ENCODE data around the gene CD28.

The CD28 gene

GRCh38 chr2:203730883-203731282 is 24.4 kb downstream of the CD28 start:
- no peak for TF ChIP-seq TAF1 (IDR thresholded peaks at IDR 0.05; ENCODE audit: low read depth)
- TF ChIP-seq FOXM1 (IDR thresholded peaks at IDR 0.05; ENCODE audit: borderline replicate concordance, low read depth), result no peak
- no peak for TF ChIP-seq EGR1 (IDR thresholded peaks at IDR 0.05)
- TF ChIP-seq EP300 (IDR thresholded peaks at IDR 0.05; ENCODE audit: borderline replicate concordance), result no peak
- no peak for TF ChIP-seq USF1 (IDR thresholded peaks at IDR 0.05)
- TF ChIP-seq ZBTB7A (IDR thresholded peaks at IDR 0.05; ENCODE audit: low read depth), result no peak
- no peak for TF ChIP-seq TEAD4 (IDR thresholded peaks at IDR 0.05)
- no peak for TF ChIP-seq CREB1 (IDR thresholded peaks at IDR 0.05; ENCODE audit: low read depth)
- TF ChIP-seq MAX (IDR thresholded peaks at IDR 0.05), result no peak
- no peak for TF ChIP-seq REST (IDR thresholded peaks at IDR 0.05; ENCODE audit: low read depth)
- no peak for TF ChIP-seq YY1 (IDR thresholded peaks at IDR 0.05; ENCODE audit: low read depth)
- TF ChIP-seq RAD21 (IDR thresholded peaks at IDR 0.05; ENCODE audit: low read depth), result no peak
- no peak for TF ChIP-seq NFIC (IDR thresholded peaks at IDR 0.05)
- TF ChIP-seq TCF12 (IDR thresholded peaks at IDR 0.05; ENCODE audit: low read depth), result no peak
- TF ChIP-seq CEBPB (IDR thresholded peaks at IDR 0.05), result no peak

GRCh38 chr2:203732092-203732952 is 25.9 kb downstream of the CD28 start:
- TF ChIP-seq YY1 (IDR thresholded peaks at IDR 0.05; ENCODE audit: low read depth), result no peak
- TF ChIP-seq TCF12 (IDR thresholded peaks at IDR 0.05; ENCODE audit: low read depth), result no peak
- no peak for TF ChIP-seq NFIC (IDR thresholded peaks at IDR 0.05)
- no peak for TF ChIP-seq FOXM1 (IDR thresholded peaks at IDR 0.05; ENCODE audit: borderline replicate concordance, low read depth)
- no peak for TF ChIP-seq RAD21 (IDR thresholded peaks at IDR 0.05; ENCODE audit: low read depth)
- no peak for TF ChIP-seq EP300 (IDR thresholded peaks at IDR 0.05; ENCODE audit: borderline replicate concordance)
- no peak for TF ChIP-seq TEAD4 (IDR thresholded peaks at IDR 0.05)
- no peak for TF ChIP-seq USF1 (IDR thresholded peaks at IDR 0.05)
- no peak for TF ChIP-seq EGR1 (IDR thresholded peaks at IDR 0.05)
- TF ChIP-seq ZBTB7A (IDR thresholded peaks at IDR 0.05; ENCODE audit: low read depth), result no peak

GRCh38 chr2:203732953-203733510 is 26.6 kb downstream of the CD28 start:
- no peak for TF ChIP-seq YY1 (IDR thresholded peaks at IDR 0.05; ENCODE audit: low read depth)
- TF ChIP-seq CREB1 (IDR thresholded peaks at IDR 0.05; ENCODE audit: low read depth), result no peak
- TF ChIP-seq TEAD4 (IDR thresholded peaks at IDR 0.05), result no peak
- no peak for TF ChIP-seq USF1 (IDR thresholded peaks at IDR 0.05)
- no peak for TF ChIP-seq FOXM1 (IDR thresholded peaks at IDR 0.05; ENCODE audit: borderline replicate concordance, low read depth)
- TF ChIP-seq EP300 (IDR thresholded peaks at IDR 0.05; ENCODE audit: borderline replicate concordance), result no peak
- no peak for TF ChIP-seq RAD21 (IDR thresholded peaks at IDR 0.05; ENCODE audit: low read depth)
- TF ChIP-seq EGR1 (IDR thresholded peaks at IDR 0.05), result no peak
- TF ChIP-seq TAF1 (IDR thresholded peaks at IDR 0.05; ENCODE audit: low read depth), result no peak
- TF ChIP-seq CEBPB (IDR thresholded peaks at IDR 0.05), result no peak
- TF ChIP-seq MAX (IDR thresholded peaks at IDR 0.05), result no peak
- TF ChIP-seq NFIC (IDR thresholded peaks at IDR 0.05), result no peak

GRCh38 chr2:203733684-203734083 is 27.2 kb downstream of the CD28 start:
- TF ChIP-seq EGR1 (IDR thresholded peaks at IDR 0.05), result no peak
- TF ChIP-seq REST (IDR thresholded peaks at IDR 0.05; ENCODE audit: low read depth), result no peak
- no peak for TF ChIP-seq EP300 (IDR thresholded peaks at IDR 0.05; ENCODE audit: borderline replicate concordance)
- no peak for TF ChIP-seq ZBTB7A (IDR thresholded peaks at IDR 0.05; ENCODE audit: low read depth)
- TF ChIP-seq USF1 (IDR thresholded peaks at IDR 0.05), result no peak
- no peak for TF ChIP-seq YY1 (IDR thresholded peaks at IDR 0.05; ENCODE audit: low read depth)
- TF ChIP-seq TCF12 (IDR thresholded peaks at IDR 0.05; ENCODE audit: low read depth), result no peak
- no peak for TF ChIP-seq TAF1 (IDR thresholded peaks at IDR 0.05; ENCODE audit: low read depth)
- no peak for TF ChIP-seq FOXM1 (IDR thresholded peaks at IDR 0.05; ENCODE audit: borderline replicate concordance, low read depth)
- no peak for TF ChIP-seq TEAD4 (IDR thresholded peaks at IDR 0.05)
- TF ChIP-seq RAD21 (IDR thresholded peaks at IDR 0.05; ENCODE audit: low read depth), result no peak
- TF ChIP-seq CEBPB (IDR thresholded peaks at IDR 0.05), result no peak
- no peak for TF ChIP-seq CREB1 (IDR thresholded peaks at IDR 0.05; ENCODE audit: low read depth)
- TF ChIP-seq MAX (IDR thresholded peaks at IDR 0.05), result no peak
